HepG2 (cell line): Measurements from ENCODE around the gene DMKN. TPM values are rescaled to one million over a fixed set of nuclear protein-coding genes. Genes with fewer than 3 reads are reported as not detected.

Source experiments
- ATAC-seq: fragments of 200-7000 bp; cut with Tn5 transposase; 3 replicates; pipeline ENCODE4 v1.9.1; 2020; ENCODE audit warnings: mild to moderate bottlenecking, moderate library complexity
- BruUV-seq: library from RNA; stranded (reverse); fragments of 400-500 nt; replicated peaks from 2 replicates; lab custom pipeline; 2021; lab: Mats Ljungman, UMichigan
- CTCF ChIA-PET: fragments of 300-600 bp; formaldehyde crosslinking; extraction: SDS; loops from one replicate; lab custom pipeline; 2021; ENCODE audit warnings: low total read pairs, inconsistent platforms, low intra/inter-chr PET ratio; lab: Yijun Ruan, JAX
- POLR2A ChIA-PET: fragments of 350-600 bp; sonication (Branson Sonifier 250); formaldehyde crosslinking; loops from one replicate; lab custom pipeline; 2020; ENCODE audit warnings: antibody characterized with exemption, inconsistent platforms; lab: Yijun Ruan, JAX
- DNase-seq: peaks from one replicate; pipeline ENCODE4 v3.0.0-alpha.2; 2015; ENCODE audit warnings: low spot score
- FAIRE-seq: peaks from 3 replicates; lab custom pipeline; 2011; peaks lifted over from hg19 to GRCh38; lab: Jason Lieb, UNC
- H2AFZ ChIP-seq: one replicate; pipeline ENCODE4 v1.6.1; 2011; ENCODE audit warnings: low read length, inconsistent platforms
- H3K27ac ChIP-seq: fragments of 300-600 bp; 3 replicates; pipeline ENCODE4 v1.8.0; 2011; ENCODE audit warnings: mixed run types, mild to moderate bottlenecking, mixed read lengths, low read length, inconsistent platforms; ENCODE audit not compliant: insufficient read depth; ENCODE audit errors: extremely low read length
- H3K27me3 ChIP-seq, 2 experiments: fragments of 200-600 bp in 1 of 2; 2 replicates in 1 of 2; 3 replicates in 1 of 2; pipeline versions ENCODE4 v1.6.0 to v1.8.0; 2011; ENCODE audit warnings: low read length in 2 of 2, mild to moderate bottlenecking in 2 of 2, moderate library complexity in 2 of 2, inconsistent platforms in 1 of 2; ENCODE audit not compliant: insufficient read depth in 2 of 2, control insufficient read depth in 1 of 2
- H3K36me3 ChIP-seq, 2 experiments: fragments of 200-600 bp in 1 of 2; replicated peaks in 1 of 2; 2 replicates in 1 of 2; 3 replicates in 1 of 2; pipeline versions ENCODE4 v1.5.1 to v1.8.0; 2011; ENCODE audit warnings: low read length in 2 of 2, inconsistent platforms in 1 of 2; ENCODE audit not compliant: insufficient read depth in 2 of 2, control insufficient read depth in 1 of 2
- H3K4me1 ChIP-seq: 2 replicates; pipeline ENCODE4 v1.5.1; 2012; ENCODE audit warnings: low read length, inconsistent platforms; ENCODE audit not compliant: insufficient read depth
- H3K4me2 ChIP-seq: 2 replicates; pipeline ENCODE4 v1.6.0; 2011; ENCODE audit warnings: low read depth, low read length, inconsistent platforms
- H3K4me3 ChIP-seq, 3 experiments: fragments of 200-600 bp in 1 of 3; sonication (generic), shearing (Covaris generic) in 1 of 3; replicated peaks in 1 of 3; 2 replicates each; pipeline ENCODE4 v1.5.1; 2011 to 2016; ENCODE audit warnings: low read length in 3 of 3, inconsistent platforms in 2 of 3, low read depth in 2 of 3, mild to moderate bottlenecking in 2 of 3, control low read depth in 1 of 3, mixed read lengths in 1 of 3; ENCODE audit not compliant: insufficient read depth in 1 of 3
- H3K79me2 ChIP-seq: one replicate; pipeline ENCODE4 v1.6.1; 2011; ENCODE audit warnings: low read length, inconsistent platforms; ENCODE audit not compliant: insufficient read depth
- H3K9ac ChIP-seq: 2 replicates; pipeline ENCODE4 v1.6.0; 2011; ENCODE audit warnings: mild to moderate bottlenecking, low read depth, low read length, inconsistent platforms; ENCODE audit not compliant: insufficient read depth
- H3K9me3 ChIP-seq: 2 replicates; pipeline ENCODE4 v1.5.1; 2012; ENCODE audit warnings: mild to moderate bottlenecking, low read length
- H4K20me1 ChIP-seq: 2 replicates; pipeline ENCODE4 v1.6.0; 2011; ENCODE audit warnings: inconsistent platforms, mild to moderate bottlenecking, low read length, moderate library complexity; ENCODE audit not compliant: insufficient read depth
- BCL6 ChIP-seq: IDR thresholded peaks from 2 replicates; pipeline ENCODE4 v1.6.1; 2016; ENCODE audit warnings: missing genetic modification reagents, missing compliant biosample characterization
- ERF ChIP-seq: IDR thresholded peaks from 2 replicates; pipeline ENCODE4 v1.6.1; 2018; ENCODE audit warnings: missing biosample characterization, missing genetic modification reagents
- ETV6 ChIP-seq: sonication (generic); formaldehyde crosslinking; conservative IDR thresholded peaks from 2 replicates; pipeline ENCODE4 v1.4.0; 2020; ENCODE audit warnings: missing genetic modification reagents
- GLMP ChIP-seq: sonication (generic); formaldehyde crosslinking; IDR thresholded peaks from 2 replicates; pipeline ENCODE4 v1.9.0; 2021; ENCODE audit warnings: missing genetic modification reagents, mild to moderate bottlenecking, borderline replicate concordance
- POLR2G ChIP-seq: fragments of 200-400 bp; formaldehyde crosslinking; IDR thresholded peaks from 2 replicates; pipeline ENCODE4 v1.6.1; 2018; ENCODE audit warnings: mild to moderate bottlenecking, low read depth, low read length, moderate library complexity
- SAP130 ChIP-seq: IDR thresholded peaks from 2 replicates; pipeline ENCODE4 v1.6.1; 2016; ENCODE audit warnings: low read depth
- SMARCC2 ChIP-seq: fragments of 450-650 bp; IDR thresholded peaks from 2 replicates; pipeline ENCODE4 v1.6.1; 2017; ENCODE audit warnings: antibody characterized with exemption, mild to moderate bottlenecking
- ZNF10 ChIP-seq: sonication (generic); formaldehyde crosslinking; IDR thresholded peaks from 2 replicates; pipeline ENCODE4 v1.4.0; 2020; ENCODE audit warnings: mild to moderate bottlenecking, low read depth, missing genetic modification reagents, borderline replicate concordance
- ZNF282 ChIP-seq: fragments of 450-650 bp; IDR thresholded peaks from 2 replicates; pipeline ENCODE4 v1.6.1; 2018; ENCODE audit not compliant: partially characterized antibody
- ZNF629 ChIP-seq: sonication (generic); formaldehyde crosslinking; conservative IDR thresholded peaks from 2 replicates; pipeline ENCODE4 v1.5.0; 2020; ENCODE audit warnings: missing genetic modification reagents
- ZNF704 ChIP-seq: sonication (generic); formaldehyde crosslinking; IDR thresholded peaks from 2 replicates; pipeline ENCODE4 v1.8.1; 2023; ENCODE audit warnings: mild to moderate bottlenecking, inconsistent platforms, moderate library complexity, missing genetic modification reagents, borderline replicate concordance
- ZNF713 ChIP-seq: sonication (generic); formaldehyde crosslinking; IDR thresholded peaks from 2 replicates; pipeline ENCODE4 v1.4.0; 2020; ENCODE audit warnings: mild to moderate bottlenecking, missing genetic modification reagents
- WGBS: methylation state at CpG from one replicate; pipeline ENCODE4 v1.1.6; 2017; ENCODE audit warnings: low lambda C conversion rate; 5-methylcytosine and 5-hydroxymethylcytosine counted together
- in situ Hi-C: cut with HindIII; loops from 2 replicates; pipeline ENCODE4 v1.10.0; 2017; ENCODE audit warnings: low pct_unique_long_range_greater_than_20kb; ENCODE audit not compliant: extremely low pct_ligation_motif_present
- intact Hi-C: fragments of 100-400 bp; cut with micrococcal nuclease; formaldehyde crosslinking; loops from one replicate; pipeline ENCODE4 v1.10.0; 2022; ENCODE audit not compliant: unreplicated experiment
- polyA plus RNA-seq, 8 experiments: library from polyadenylated mRNA; depleted of rRNA in 3 of 8; stranded (reverse) in 7 of 8; unstranded in 1 of 8; fragments of >200 nt; fragmentation: Illumina TruSeq in 4 of 8; extraction: Trizol in 4 of 8; gene quantifications; 2 replicates each; pipeline versions ENCODE4 v1.2.1 to v1.2.3, GENCODE V29; 2011 to 2016; ENCODE audit warnings: low read depth in 4 of 8, missing spikeins in 1 of 8, mixed read lengths in 1 of 8; ENCODE audit not compliant: insufficient read depth in 1 of 8
- total RNA-seq, 5 experiments: library from RNA; depleted of rRNA; stranded (reverse); fragments of >200 nt; fragmentation: Illumina TruSeq; extraction: Trizol; gene quantifications; 2 replicates each; pipeline ENCODE4 v1.2.3, GENCODE V29; 2016; ENCODE audit warnings: low read depth in 1 of 5

Gene DMKN
- total and polyA plus RNA-seq, 2 of the 13 experiments (the other 11 are each of a cell fraction or from before 2014, with no cell fraction given): 50.8 to 57.1 TPM

GRCh38 chr19:35470128-35470527, 43.3 kb downstream of the DMKN start:
- Histone ChIP-seq H3K4me1 (peaks cover 61% of the 10 kb centered on the region), H3K36me3 (no peaks in the 10 kb centered on the region), H3K9me3 (no peaks in the 10 kb centered on the region), H3K27ac (no peak overlapping the region), H4K20me1 (no peaks in the 10 kb centered on the region), H3K27me3 (no peaks in the 10 kb centered on the region), H3K79me2 (no peaks in the 10 kb centered on the region), H2AFZ (no peak overlapping the region), H3K4me2 (no peak overlapping the region)
- no TSS peak for BruUV-seq
- FAIRE-seq: no peak
- no peak for DNase-seq
- intact Hi-C loops: no loop called here
- in situ Hi-C loops: no loop called here
- ATAC-seq: no peak
- CTCF ChIA-PET: interaction anchor here (0.9 kb wide), 1 partner anchor 118 kb away, joined by 3 read pairs; no protein-coding TSS in a partner anchor
- 44% methylated on average over 7 of the region's 7 CpGs for WGBS
- TF ChIP-seq ZNF704 (no peak), SMARCC2 (no peak), POLR2G (no peak), ZNF282 (no peak), ERF (CRISPR knock-in tag) (no peak), ZNF10 (CRISPR knock-in tag) (no peak), GLMP (CRISPR knock-in tag) (no peak), BCL6 (CRISPR knock-in tag) (no peak), ETV6 (CRISPR knock-in tag) (no peak), ZNF629 (CRISPR knock-in tag) (no peak), ZNF713 (no peak), SAP130 (CRISPR knock-in tag) (no peak)
- TF ChIP-seq, all 625 proteins: peak for 0
- Histone ChIP-seq H3K9ac (no peak overlapping the region), H3K4me3 (no peak overlapping the region)
- POLR2A ChIA-PET: no interaction called here
